Fibroblast of villous mesenchyme (primary cell): ENCODE measurements around the gene TNFRSF25. TPM values are rescaled to one million over a fixed set of nuclear protein-coding genes. Genes with fewer than 3 reads are reported as not detected.
"Not testable (repeated sequence)": the region's sequence is repeated elsewhere in the genome, so short reads cannot be mapped to it uniquely, and the experiment has no call there.

ENCODE experiments used
- DNase-seq: peaks from one replicate; pipeline ENCODE4 v3.0.0-alpha.2; 2010; ENCODE audit warnings: low read depth
- H3K4me3 ChIP-seq: 2 replicates; pipeline ENCODE4 v1.5.1; 2011; ENCODE audit warnings: low read depth, mild to moderate bottlenecking, low read length
- total RNA-seq: library from RNA; depleted of rRNA; stranded (reverse); fragments of >200 nt; gene quantifications from 2 replicates; pipeline ENCODE4 v1.2.3, GENCODE V29; 2012
- TF ChIP-seq, protein P1 (sequence below): IDR thresholded peaks from 2 replicates; pipeline ENCODE4 v1.5.1; 2012; ENCODE audit warnings: low read depth, mild to moderate bottlenecking, low read length; ENCODE audit not compliant: insufficient read depth

Gene TNFRSF25
- total RNA-seq, 1 donor, result 3.9 TPM

DNA sequence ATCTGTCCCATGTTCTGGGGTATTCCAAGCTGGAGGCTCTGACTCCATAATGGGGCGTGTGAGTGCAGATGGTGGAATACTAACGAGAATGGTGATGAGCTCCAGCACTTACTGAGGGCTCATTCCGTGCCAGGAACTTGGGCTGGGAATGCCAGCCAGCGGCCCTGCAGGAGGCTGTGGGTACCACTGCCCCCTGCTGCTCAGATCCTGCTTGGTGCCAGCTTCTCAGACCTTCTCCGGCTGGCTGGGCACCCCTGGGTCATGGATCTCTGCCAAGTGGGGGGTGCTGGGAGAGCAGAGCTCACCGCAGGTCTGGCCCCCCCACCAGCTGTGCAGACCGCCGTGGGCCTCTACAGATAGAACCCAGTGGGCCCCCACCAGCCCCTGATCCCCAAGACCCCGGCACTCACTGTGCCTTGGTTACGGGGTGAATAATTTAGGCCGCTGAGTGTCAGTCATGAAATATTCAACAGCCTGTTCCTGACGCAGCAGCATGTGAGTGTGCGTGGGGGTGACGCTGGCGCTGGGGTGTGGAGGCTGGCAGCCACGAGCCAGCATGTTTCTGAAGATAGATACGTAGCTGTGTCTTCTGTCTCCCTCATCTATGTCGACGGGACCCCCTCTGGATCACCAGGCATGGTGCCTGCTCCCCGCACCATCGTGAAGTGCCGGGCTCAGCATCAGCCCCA lies 28.8 kb downstream of the TNFRSF25 start:
- not testable (repeated sequence) for DNase-seq, H3K4me3 ChIP-seq
- TF ChIP-seq, protein P1, sequence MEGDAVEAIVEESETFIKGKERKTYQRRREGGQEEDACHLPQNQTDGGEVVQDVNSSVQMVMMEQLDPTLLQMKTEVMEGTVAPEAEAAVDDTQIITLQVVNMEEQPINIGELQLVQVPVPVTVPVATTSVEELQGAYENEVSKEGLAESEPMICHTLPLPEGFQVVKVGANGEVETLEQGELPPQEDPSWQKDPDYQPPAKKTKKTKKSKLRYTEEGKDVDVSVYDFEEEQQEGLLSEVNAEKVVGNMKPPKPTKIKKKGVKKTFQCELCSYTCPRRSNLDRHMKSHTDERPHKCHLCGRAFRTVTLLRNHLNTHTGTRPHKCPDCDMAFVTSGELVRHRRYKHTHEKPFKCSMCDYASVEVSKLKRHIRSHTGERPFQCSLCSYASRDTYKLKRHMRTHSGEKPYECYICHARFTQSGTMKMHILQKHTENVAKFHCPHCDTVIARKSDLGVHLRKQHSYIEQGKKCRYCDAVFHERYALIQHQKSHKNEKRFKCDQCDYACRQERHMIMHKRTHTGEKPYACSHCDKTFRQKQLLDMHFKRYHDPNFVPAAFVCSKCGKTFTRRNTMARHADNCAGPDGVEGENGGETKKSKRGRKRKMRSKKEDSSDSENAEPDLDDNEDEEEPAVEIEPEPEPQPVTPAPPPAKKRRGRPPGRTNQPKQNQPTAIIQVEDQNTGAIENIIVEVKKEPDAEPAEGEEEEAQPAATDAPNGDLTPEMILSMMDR, result peak; percentile 3

DNA sequence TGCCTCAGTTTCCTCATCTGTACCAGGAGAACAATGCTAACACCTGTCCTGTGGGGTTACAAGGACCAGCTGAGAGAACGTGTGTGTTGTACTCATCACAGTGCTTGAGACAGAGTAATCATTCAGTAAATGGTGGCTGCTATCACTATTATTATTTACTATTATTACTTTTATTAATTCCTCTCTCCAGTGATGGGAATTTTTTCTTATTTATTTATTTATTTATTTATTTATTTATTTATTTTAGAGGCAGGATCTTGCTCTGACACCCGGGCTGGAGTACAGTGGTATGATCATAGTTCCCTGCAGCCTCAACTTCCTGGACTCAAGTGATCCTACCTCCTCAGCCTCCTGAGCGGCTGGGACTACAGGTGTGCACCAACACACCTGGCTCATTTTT lies 29.7 kb downstream of the TNFRSF25 start:
- not testable (repeated sequence) for H3K4me3 ChIP-seq, DNase-seq

DNA sequence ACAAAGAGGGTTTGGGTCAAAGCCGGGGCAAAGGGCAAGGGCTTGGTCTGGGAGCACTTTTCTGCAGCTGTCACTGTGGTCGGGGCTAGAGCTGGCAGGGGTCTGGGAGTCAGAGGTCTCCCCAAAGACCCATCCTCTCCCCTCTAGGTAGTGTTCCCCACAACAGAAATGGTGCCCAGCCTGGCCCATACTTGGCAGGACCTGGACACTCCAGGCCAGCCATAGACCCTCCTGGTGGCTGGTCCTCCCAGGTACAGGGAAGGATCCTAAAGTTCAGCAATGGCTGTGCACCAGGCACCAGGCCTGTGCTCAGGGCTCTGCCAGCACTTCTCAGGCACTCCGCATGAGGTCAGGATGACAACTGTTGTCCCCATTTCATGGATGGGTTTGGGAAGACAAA lies 30.4 kb downstream of the TNFRSF25 start:
- DNase-seq, result no peak
- no peak overlapping the region for H3K4me3 ChIP-seq
- TF ChIP-seq, protein P1, result no peak

DNA sequence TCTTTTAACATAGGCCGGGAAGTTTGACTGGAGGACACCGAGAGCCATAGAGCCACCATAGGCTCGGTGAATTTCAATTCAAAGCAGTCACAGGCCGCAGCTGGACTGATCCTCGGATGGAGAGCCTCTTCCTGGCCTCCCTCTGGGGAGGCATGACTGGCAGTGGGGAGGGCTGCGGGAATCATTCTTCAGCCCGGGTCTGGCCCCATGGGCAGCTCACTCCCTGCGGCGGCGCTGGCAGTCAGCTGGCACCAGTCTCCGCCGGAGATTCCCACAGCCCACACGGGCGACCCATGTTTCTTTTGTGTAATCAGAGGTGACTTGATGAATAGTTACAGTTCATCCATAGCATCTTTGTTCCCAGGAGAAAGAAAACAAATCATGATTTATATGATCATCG lies 30.8 kb downstream of the TNFRSF25 start:
- no peak for DNase-seq
- no peak overlapping the region for H3K4me3 ChIP-seq
- TF ChIP-seq, protein P1, result no peak

DNA sequence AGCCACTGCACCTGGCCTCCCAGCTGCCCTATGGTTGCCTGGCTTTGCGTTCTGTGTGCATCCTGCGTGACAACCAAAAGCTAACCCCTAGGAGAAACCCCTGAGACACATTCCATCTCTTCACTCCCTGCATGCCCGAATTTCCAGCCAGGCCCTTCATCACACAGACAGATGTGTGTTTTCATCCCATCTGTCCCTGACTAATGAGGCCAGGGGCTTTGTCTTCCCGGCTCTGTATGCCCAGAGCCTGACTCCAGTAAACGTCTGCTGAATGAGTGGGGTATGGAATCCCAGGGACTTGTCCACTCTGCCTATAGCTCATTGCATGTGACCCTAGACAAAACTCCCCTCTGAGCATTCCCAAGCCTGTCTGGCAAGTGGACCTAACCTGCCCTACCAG lies 31.8 kb downstream of the TNFRSF25 start:
- DNase-seq, result no peak
- H3K4me3 ChIP-seq, result no peak overlapping the region
- TF ChIP-seq, protein P1, result no peak

DNA sequence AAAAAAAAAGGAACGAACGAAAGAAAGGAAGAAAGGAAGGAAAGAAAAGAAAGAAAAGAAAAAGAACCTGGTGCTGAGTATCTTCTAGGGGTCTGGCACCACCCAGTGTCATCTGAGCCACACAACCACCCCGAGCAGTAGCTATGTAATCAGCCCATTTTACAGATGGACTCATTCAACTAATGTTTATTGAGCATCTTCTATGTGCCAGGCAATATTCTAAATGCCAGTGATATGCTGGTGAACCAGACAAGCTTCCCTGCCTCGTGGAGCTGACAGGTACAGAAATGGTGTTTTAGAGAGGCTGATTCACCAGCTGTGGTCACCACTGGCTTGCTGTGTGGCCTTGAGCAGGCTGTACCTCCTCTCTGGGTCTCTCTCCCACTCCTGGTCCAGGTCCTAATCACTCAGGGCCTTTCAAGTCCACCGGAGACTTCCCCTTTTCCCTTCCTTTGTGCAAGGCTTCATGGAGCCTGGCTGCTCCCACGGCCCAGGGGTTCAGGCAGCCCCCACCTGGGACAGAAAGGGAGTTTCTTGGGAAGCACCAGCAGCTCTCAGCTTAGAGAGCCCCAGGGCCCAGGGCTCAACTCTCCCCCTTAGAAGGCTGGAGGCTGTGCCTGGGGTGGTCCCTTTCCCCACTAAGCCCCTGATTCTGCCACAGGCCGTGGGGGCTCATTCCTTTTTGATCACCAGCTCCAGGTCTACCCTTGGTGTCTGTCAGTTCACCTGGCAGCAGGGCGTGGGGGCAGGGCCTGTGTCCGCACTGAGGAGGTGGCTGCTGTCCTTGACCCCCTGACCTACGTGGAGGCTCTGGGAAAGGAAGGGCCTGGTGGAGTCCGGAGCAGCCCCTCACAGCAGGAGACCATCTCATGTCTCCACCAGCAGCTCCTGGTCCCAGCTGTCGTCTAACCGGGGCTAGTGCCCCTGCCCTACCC lies 34.1 kb downstream of the TNFRSF25 start:
- not testable (repeated sequence) for DNase-seq, H3K4me3 ChIP-seq

DNA sequence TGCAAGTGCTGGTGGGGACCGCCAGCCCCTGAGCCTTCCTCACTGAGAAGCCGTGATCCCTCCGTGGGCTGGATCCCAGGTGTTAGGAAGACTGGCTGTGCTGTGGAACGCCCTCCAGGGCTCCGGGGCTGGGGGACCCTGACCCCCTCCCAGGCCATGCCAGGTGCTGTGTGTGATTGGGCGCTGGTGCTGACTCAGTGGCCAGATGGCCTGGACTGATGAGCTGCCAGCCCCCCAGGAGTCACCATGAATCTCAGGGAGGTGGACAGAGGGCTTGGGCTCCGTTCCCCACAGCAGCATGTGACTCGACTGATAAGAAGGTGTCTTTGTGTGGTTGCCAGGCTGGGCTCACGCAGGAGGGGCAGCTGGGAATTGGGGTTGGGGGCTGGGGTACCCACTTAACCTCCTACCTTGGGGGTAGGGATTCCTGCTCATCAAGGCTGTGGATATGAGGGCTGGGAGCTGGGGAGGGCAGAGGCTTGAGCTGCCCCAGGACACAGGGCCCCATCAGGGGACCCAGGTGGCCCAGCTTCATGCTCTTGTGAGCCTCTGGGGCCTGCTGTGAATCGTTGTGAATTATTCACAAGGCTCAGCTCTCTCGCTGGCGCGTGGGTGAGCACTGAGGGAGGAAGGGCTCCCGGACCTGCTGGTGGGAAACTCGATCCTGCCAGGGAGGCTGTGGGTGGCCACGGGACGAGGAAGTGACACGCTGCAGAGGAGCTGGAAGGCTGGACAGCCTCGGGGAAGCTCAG lies 36.1 kb downstream of the TNFRSF25 start:
- not testable (repeated sequence) for H3K4me3 ChIP-seq, DNase-seq

DNA sequence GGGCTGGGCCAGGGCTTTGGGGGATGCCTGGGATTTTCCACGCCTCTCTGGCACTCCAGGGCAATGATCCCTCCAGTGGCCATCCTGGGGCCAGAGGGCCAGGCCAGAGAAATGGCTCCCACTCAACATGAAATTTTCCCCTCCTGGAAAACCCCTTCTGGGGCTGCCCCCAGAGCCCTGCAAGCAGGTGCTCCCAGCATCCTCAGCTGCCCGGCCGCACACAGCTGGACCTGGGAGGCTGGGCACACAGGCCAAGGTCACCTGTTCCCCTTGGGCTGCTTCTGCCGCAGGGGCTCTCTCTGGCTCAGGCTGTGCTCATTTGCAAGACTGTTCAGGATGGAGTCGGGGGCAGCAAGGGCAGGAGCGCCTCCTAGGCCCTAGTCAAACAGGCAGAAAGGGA lies 37.5 kb downstream of the TNFRSF25 start:
- H3K4me3 ChIP-seq, DNase-seq: not testable (repeated sequence)
